GM20000 (cell line): ENCODE data around the gene OPALIN.
"Not testable (repeated sequence)": the region's sequence is repeated elsewhere in the genome, so short reads cannot be mapped to it uniquely, and the experiment has no call there.

ENCODE experiments used
- DNase-seq: peaks from one replicate; pipeline ENCODE4 v3.0.0; 2012; ENCODE audit warnings: low spot score
- TF ChIP-seq, protein P1 (sequence below): IDR thresholded peaks from 2 replicates; pipeline ENCODE4 v1.5.1; 2012; ENCODE audit warnings: mild to moderate bottlenecking, control low read depth; ENCODE audit errors: extremely low read depth, missing control alignments

OPALIN gene

DNA sequence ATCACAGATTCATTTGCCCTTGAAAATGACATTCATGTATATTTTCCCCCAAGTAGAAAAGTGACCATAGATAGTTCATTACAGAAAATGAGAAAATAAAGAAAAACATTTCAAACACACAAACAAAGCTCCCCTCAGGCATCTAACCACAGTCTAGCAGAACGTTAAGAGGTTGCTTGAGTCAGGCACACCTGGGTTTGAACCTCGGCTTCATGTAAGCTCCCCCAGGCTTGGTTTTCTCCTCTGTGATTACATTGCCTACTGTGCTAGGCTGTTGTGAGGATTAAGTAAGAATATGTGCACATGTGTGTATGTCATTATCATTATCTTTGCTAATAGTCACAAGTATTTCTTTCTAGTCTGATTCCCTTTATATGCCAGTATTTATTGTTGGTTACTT is 45.5 kb downstream of the OPALIN start:
- TF ChIP-seq, protein P1, sequence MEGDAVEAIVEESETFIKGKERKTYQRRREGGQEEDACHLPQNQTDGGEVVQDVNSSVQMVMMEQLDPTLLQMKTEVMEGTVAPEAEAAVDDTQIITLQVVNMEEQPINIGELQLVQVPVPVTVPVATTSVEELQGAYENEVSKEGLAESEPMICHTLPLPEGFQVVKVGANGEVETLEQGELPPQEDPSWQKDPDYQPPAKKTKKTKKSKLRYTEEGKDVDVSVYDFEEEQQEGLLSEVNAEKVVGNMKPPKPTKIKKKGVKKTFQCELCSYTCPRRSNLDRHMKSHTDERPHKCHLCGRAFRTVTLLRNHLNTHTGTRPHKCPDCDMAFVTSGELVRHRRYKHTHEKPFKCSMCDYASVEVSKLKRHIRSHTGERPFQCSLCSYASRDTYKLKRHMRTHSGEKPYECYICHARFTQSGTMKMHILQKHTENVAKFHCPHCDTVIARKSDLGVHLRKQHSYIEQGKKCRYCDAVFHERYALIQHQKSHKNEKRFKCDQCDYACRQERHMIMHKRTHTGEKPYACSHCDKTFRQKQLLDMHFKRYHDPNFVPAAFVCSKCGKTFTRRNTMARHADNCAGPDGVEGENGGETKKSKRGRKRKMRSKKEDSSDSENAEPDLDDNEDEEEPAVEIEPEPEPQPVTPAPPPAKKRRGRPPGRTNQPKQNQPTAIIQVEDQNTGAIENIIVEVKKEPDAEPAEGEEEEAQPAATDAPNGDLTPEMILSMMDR = no peak
- no peak for DNase-seq

DNA sequence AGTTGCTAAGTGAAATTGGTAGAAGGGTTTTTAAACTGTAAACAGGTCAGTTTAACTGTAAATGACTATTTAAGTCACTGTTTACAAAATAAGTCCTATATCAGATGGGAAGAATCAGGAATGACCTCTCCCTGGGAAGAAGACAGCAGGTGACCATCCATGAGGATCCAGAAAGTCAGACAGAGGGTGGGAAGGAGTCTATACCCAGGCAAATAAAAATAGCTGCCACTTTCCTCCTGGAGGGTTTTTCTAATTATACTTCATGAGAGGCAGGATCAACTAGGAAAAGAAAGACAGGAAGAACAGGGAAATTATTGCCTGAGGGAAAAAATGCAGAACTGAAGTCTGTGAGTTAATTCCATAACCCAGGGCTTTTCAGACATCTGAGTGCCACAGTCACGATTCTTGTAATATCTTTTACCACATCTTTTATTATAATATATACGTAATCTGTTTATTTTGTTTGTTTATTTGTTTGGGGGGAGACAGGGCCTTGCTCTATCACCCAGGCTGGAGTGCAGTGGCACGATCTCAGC is 47.6 kb downstream of the OPALIN start:
- TF ChIP-seq, protein P1 = no peak
- DNase-seq = no peak

DNA sequence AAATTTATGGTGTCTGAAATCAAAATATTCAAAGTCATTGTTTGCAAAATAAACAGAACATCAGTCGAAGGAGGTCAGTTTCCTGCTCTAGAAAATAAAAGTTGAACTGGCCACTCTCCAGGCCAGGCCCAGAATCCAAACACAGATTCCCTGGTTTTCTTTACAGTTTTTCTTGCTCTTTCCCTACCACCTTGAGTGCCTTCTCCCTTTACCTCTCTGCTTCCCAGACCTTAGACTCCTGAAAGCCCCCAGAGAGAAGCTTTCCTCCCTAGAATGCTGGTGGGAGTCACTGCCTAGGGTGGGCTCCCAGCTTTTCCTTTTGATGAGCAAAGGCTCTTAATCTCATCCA is 48.5 kb downstream of the OPALIN start:
- DNase-seq = no peak
- TF ChIP-seq, protein P1 = no peak

DNA sequence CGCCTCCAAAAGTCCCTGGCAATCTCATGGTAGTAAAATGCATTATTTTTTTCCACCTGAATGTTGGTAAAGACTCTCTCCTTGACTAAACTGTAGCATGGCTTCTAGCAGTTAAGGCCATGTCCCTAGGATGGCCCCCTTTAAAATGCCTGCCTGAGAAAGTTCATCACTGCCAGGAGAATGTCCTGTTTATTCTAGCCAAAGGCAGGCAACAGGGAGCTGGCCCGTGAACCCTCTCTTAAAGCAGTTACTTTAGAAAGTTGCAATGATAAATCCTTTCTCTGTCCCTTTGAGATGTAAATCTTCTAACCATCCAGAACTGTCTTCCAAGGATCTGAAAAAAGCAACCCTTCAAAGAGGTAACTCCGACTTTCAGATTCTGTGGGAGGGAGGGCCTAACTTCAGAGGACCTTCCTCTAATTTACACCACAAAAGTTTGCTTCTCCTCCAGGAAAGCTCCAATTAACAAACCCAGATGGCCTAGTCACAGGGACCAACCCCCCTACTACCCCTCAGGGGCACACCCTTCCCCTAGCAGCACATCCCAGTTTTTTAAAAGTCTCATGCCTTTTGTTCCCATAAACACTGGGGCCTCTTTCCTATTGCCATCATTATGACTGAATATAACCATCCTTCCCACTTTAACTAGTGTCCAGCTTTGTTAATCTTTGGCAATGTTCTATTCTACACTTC is 49.0 kb downstream of the OPALIN start:
- DNase-seq = no peak
- TF ChIP-seq, protein P1 = no peak

DNA sequence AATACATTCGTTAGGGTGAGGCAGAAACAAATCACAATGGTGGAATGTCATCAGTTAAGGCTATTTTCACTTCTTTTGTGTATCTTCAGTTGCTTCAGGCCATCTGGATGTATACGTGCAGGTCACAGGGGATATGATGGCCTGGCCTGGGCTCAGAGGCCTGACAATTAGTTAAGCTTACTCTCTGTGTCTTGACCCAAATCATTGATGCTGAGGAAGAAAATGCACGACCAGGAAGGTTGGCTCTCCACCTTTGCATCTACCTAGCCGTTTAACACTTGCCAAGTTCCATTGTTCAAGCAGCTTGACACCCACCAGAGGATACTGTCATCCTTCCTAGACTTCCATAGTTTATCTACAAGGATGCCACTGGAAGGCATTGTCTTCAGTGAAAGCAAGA is 49.9 kb downstream of the OPALIN start:
- DNase-seq = not testable (repeated sequence)

DNA sequence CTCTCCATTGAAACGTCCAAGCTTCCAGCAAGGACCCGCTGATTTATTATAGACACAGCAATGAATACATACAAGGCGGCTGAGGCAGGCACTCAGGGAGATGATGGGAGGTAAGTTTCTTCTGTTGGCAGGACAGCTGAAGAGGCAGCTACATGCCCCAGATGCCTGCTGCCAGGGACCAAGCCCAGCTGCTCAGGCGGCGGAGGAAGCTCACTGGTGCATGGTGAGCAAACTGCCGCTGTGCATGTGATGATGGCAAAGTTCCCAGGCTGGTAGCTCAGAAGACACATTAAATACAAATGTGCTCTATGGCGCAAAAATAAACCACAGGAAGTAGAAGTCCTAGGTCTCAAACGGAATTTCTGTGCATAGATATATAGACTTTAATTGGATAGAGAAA is 52.3 kb downstream of the OPALIN start:
- TF ChIP-seq, protein P1 = no peak
- DNase-seq = no peak

DNA sequence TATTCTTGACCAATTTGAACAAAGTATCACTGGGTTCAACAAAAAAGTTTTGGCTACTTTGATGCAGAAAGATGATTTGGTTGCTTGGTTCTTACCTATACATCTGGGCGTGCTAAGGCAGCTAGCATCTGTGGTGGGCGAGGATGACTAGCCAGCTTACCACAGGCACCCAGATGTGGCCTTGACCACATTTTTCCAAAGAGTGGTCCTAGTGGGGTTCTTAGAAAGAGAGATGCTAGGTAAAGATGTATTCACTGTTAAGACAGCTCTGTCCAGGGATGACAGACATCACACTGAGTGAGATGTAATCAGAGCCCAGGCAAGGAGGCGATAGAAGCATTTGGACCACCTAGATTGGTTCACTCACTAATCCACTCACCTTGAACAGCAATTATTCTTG is 53.8 kb downstream of the OPALIN start:
- no peak for DNase-seq
- TF ChIP-seq, protein P1 = no peak

DNA sequence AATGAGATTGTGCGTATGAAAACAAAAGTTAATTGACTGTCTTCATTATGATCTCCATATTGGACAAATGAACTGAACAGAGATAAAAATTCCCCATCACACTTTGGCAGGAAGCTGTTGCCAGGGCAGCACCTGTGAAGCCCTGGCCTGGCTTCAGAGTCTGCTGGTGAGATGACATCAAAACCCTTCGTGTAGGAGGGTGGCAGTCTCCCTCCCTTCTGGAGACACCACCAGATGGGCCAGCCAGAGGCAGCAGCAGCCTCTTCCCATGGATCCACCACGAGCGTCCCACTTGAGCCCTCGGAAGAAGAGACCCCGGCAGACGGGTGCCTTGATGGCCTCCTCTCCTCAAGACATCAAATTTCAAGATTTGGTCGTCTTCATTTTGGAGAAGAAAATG is 54.6 kb downstream of the OPALIN start, which contains the start of gene DNTT:
TSS of gene DNTT (plus strand) at position 205 of the 400 bp plus-strand sequence. CDS start at position 269, 64 bp downstream.
- TF ChIP-seq, protein P1 = no peak
- no peak for DNase-seq
